Fibroblast of mammary gland (primary cell): ENCODE results near the gene TMEM258.
A peak's percentile ranks its signal among the peaks of the same experiment; 100 is the strongest.

ENCODE experiments used
- DNase-seq: peaks from one replicate; pipeline ENCODE4 v3.0.0-alpha.2; 2010; ENCODE audit warnings: low read depth
- H3K4me3 ChIP-seq: 2 replicates; pipeline ENCODE4 v1.5.1; 2011; ENCODE audit warnings: low read depth, mild to moderate bottlenecking, low read length, moderate library complexity; ENCODE audit not compliant: control insufficient read depth
- CTCF ChIP-seq: conservative IDR thresholded peaks from 2 replicates; pipeline ENCODE4 v1.5.1; 2011; ENCODE audit warnings: low read depth, low read length, inconsistent platforms; ENCODE audit not compliant: control insufficient read depth, insufficient read depth

The TMEM258 gene

DNA sequence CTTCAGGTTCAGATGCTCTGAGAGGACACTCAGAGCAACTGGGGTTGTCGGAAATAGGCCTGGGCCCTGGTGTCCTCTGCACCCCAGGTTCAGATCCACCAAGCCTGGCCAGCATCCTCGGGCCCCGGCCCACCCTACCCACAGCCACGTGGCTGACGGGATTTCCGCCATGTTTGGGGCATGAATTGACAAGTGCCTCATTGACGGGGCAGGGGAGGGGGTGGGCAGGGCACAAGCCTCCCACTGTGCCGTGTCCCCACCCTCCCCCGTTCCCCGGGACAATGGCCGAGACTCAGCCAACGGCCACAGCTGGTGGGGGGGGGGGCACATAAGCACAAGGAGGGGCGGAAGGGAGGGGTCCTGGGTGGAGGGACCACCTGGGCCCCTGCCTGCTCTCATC is 31.5 kb downstream of the TMEM258 start:
- no peak for TF ChIP-seq CTCF
- no peak for DNase-seq
- H3K4me3 ChIP-seq: no peak overlapping the region

GRCh38 chr11:61757213-61757862 is 35.1 kb downstream of the TMEM258 start:
- DNase-seq: no peak
- H3K4me3 ChIP-seq: no peak overlapping the region
- no peak for TF ChIP-seq CTCF

DNA sequence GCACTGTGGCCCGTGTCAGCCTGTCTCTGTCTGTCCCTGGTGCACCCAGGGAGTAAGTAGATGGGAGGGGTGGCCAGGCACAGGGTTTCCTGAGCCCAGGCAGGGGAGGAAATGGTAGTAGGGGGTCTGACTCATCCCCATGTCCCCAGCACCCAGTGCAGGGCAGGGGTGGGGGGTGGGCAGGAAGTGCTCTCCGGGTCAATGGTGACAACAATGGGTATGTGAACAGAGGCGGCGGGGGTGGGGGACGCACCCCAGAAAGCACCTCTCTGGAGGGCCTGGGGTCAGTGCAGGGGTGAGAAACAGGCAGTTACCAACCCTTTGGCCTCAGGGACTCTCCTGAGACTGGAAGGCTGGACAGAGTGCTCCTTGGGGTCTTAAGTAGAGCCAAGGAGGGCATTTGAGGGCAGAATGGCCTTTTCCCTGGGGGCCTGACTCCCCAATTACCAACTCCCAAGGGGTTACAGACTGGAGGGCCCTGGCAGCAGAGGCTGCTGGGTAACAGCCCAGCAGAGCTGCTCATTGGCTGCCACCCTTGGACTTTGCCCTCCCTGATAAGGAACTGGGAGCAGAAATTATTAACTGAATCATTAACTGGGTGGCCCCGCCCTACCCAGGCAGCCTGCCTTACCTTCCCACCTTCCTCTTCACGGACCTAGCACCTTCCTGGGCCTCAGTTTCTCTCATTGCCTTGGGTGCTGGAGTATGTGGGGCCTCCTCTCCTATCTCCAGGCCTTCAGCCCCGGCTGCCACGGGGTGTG is 35.8 kb downstream of the TMEM258 start:
- peak; percentile 36 for DNase-seq
- H3K4me3 ChIP-seq: no peak overlapping the region
- no peak for TF ChIP-seq CTCF

- no peak for DNase-seq
- no peak for TF ChIP-seq CTCF
- H3K4me3 ChIP-seq: no peak overlapping the region
Measured at GRCh38 chr11:61756147-61756451, 36.3 kb downstream of the TMEM258 start.

- H3K4me3 ChIP-seq: no peak overlapping the region
- no peak for DNase-seq
- no peak for TF ChIP-seq CTCF
Measured at GRCh38 chr11:61754534-61755482, 37.6 kb downstream of the TMEM258 start.

DNA sequence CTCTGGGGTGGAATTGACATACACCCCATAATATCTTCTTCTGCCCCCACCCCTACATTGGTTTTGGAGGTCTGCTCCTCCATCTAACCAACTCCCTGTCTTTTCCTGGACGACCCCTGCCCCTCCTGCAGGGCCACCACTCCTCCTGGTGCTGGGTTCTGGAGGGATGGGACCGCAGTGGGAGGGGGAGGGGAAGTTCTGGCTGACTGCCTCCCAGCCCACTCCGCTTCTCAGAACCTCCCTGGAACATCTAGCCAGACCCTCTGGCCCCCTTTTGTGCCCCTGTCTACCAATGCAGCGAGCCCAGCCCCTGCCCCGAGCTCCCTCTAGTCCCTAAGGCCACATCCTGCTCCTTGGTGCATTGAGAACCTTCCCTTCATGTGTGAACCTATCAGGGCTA is 38.7 kb downstream of the TMEM258 start:
- no peak for TF ChIP-seq CTCF
- no peak for DNase-seq
- H3K4me3 ChIP-seq: no peak overlapping the region
